KMS-11 (cell line): ENCODE data around the gene HOXD4.

Source experiments
- H2AFZ ChIP-seq: fragments of 200-600 bp; sonication (generic); 2 replicates; pipeline ENCODE4 v1.6.1; 2016; ENCODE audit warnings: antibody characterized with exemption, mixed run types, low read depth
- H3K27ac ChIP-seq: fragments of 200-600 bp; sonication (generic); 2 replicates; pipeline ENCODE4 v1.6.1; 2016; ENCODE audit warnings: mild to moderate bottlenecking, mixed run types
- H3K27me3 ChIP-seq: fragments of 200-600 bp; sonication (generic); 2 replicates; pipeline ENCODE4 v1.6.1; 2017; ENCODE audit warnings: mild to moderate bottlenecking, low read depth, mixed run types, moderate library complexity; ENCODE audit not compliant: insufficient read depth
- H3K36me3 ChIP-seq: fragments of 200-600 bp; sonication (generic); 2 replicates; pipeline ENCODE4 v1.6.1; 2017; ENCODE audit warnings: mild to moderate bottlenecking, mixed run types; ENCODE audit not compliant: insufficient read depth
- H3K4me1 ChIP-seq: fragments of 200-600 bp; sonication (generic); 2 replicates; pipeline ENCODE4 v1.6.1; 2016; ENCODE audit warnings: mild to moderate bottlenecking, low read depth, mixed run types; ENCODE audit not compliant: poor library complexity, severe bottlenecking
- H3K4me2 ChIP-seq: fragments of 200-600 bp; sonication (generic); 2 replicates; pipeline ENCODE4 v1.7.0; 2016; ENCODE audit warnings: mild to moderate bottlenecking, mixed run types
- H3K4me3 ChIP-seq: fragments of 200-600 bp; sonication (generic); IDR thresholded peaks from 2 replicates; pipeline ENCODE4 v1.6.1; 2017; ENCODE audit warnings: low read depth, low read length, mixed read lengths; ENCODE audit not compliant: insufficient read depth
- H3K79me2 ChIP-seq: fragments of 200-600 bp; sonication (generic); 2 replicates; pipeline ENCODE4 v1.6.1; 2016; ENCODE audit warnings: low read depth, mixed run types; ENCODE audit not compliant: insufficient read depth
- H3K9ac ChIP-seq: fragments of 200-600 bp; sonication (generic); 2 replicates; pipeline ENCODE4 v1.6.1; 2016; ENCODE audit warnings: mild to moderate bottlenecking, mixed run types
- H4K20me1 ChIP-seq: fragments of 200-600 bp; sonication (generic); 2 replicates; pipeline ENCODE4 v1.6.1; 2016; ENCODE audit warnings: mild to moderate bottlenecking, mixed run types; ENCODE audit not compliant: insufficient read depth
- TF ChIP-seq, protein P1 (sequence below): fragments of 200-600 bp; sonication (generic); conservative IDR thresholded peaks from 2 replicates; pipeline ENCODE4 v1.6.1; 2017; ENCODE audit warnings: low read depth, mild to moderate bottlenecking, antibody characterized with exemption, low read length, moderate library complexity, mixed read lengths

The HOXD4 gene

DNA sequence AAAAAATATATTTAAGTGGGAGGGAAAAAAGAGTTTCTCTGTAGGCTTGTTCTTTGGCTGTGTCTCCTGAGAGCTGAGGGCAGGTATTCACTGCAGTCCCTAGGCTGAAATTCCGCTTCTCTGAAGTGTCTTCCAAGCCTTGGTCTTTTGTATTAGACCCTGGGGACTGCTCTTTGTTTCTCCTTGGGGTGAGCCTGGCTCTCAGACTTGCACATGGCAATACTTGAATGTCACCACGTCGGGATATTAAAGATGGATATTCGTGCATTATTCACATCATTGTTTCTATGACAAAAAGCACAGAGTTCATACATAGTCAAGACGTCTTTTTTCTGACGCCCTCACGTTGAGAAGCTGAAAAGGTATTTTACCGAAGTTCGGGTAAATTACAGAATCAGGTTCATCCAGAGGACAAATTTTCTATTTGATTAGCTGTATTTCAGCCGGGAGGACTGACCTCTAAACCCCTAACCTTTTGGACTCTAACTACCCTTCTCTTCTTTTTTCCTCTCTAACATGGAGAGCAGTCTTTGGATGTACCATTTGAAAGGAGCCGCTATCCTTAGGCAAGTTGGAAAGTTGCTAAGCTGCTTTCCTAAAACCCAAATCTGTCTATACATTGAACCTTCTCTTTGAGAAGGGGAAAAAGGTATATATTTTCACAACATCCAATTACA, 3.4 kb downstream of the HOXD4 start:
- no peaks in the 10 kb centered on the region for H3K4me1 ChIP-seq
- H3K79me2 ChIP-seq = no peaks in the 10 kb centered on the region
- no peak overlapping the region for H3K9ac ChIP-seq
- no peaks in the 10 kb centered on the region for H4K20me1 ChIP-seq
- no peak overlapping the region for H2AFZ ChIP-seq
- TF ChIP-seq, protein P1, sequence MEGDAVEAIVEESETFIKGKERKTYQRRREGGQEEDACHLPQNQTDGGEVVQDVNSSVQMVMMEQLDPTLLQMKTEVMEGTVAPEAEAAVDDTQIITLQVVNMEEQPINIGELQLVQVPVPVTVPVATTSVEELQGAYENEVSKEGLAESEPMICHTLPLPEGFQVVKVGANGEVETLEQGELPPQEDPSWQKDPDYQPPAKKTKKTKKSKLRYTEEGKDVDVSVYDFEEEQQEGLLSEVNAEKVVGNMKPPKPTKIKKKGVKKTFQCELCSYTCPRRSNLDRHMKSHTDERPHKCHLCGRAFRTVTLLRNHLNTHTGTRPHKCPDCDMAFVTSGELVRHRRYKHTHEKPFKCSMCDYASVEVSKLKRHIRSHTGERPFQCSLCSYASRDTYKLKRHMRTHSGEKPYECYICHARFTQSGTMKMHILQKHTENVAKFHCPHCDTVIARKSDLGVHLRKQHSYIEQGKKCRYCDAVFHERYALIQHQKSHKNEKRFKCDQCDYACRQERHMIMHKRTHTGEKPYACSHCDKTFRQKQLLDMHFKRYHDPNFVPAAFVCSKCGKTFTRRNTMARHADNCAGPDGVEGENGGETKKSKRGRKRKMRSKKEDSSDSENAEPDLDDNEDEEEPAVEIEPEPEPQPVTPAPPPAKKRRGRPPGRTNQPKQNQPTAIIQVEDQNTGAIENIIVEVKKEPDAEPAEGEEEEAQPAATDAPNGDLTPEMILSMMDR = no peak
- no peak overlapping the region for H3K27ac ChIP-seq
- H3K4me2 ChIP-seq = no peak overlapping the region
- H3K4me3 ChIP-seq = no peak overlapping the region
- no peaks in the 10 kb centered on the region for H3K27me3 ChIP-seq
- H3K36me3 ChIP-seq = no peaks in the 10 kb centered on the region

DNA sequence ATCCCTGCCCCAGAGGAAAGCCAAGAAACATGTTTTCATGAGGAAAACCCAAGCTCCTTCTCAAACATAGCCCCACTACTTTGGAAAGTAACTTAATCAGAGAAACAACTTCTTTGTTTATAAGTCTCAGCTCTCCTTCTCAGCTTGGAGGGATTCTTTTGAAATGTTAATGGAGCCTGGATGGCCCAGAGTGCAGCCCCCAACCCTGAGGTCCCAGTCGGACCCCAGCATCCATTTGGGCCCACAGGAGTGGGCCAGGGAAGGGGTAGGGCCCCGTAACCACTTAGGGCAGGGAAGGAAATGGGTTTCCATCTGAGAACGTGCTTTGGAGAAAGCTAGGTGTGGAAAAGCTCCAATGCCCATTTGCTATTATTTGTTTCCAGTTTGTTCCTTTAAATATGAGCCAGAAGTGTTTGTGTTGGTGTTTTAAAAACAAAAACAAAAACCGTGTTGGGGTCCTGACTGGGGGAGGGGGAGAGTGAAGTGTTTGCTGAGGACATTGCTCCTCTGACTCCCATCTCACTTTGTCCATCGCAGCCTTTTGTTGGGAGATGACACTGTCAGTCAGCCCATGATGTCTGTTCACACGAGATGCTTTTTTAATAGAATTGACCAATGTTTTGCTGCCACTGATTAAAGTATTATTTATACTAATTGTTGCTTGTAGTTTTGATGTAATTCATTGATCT, 4.2 kb downstream of the HOXD4 start:
- H3K27me3 ChIP-seq = no peaks in the 10 kb centered on the region
- H2AFZ ChIP-seq = no peak overlapping the region
- H3K4me2 ChIP-seq = no peak overlapping the region
- no peak overlapping the region for H3K9ac ChIP-seq
- TF ChIP-seq, protein P1 = no peak
- no peaks in the 10 kb centered on the region for H3K4me1 ChIP-seq
- no peak overlapping the region for H3K27ac ChIP-seq
- no peak overlapping the region for H3K4me3 ChIP-seq
- no peaks in the 10 kb centered on the region for H3K79me2 ChIP-seq
- H4K20me1 ChIP-seq = no peaks in the 10 kb centered on the region
- H3K36me3 ChIP-seq = no peaks in the 10 kb centered on the region

DNA sequence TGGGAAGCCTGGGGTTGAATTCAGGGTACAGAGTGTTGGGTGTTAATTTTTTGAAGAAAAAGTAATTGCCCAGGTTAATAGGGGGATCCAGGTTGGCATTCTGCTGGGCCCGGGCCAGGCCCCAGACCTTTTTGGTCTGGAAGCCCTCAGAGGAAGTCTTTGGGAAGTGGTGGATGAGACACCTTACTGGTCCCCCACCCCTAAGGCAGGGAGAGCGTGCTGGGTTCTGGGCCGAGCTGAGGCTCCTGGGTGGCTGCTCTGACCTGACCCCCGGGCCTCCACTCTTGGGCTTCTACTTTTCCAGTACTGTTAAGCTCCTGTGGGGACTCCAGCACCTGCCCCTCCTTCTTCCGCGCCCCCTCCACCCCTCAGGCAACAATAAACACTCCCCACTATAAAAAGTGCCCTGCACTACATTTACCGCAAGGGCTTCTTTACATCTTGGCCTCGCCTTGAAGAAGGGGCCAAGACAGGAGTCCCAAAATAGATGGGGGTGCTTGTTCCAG, 5.0 kb downstream of the HOXD4 start:
- no peak overlapping the region for H3K4me3 ChIP-seq
- H3K9ac ChIP-seq = no peak overlapping the region
- H3K79me2 ChIP-seq = no peaks in the 10 kb centered on the region
- TF ChIP-seq, protein P1 = no peak
- no peaks in the 10 kb centered on the region for H3K36me3 ChIP-seq
- no peak overlapping the region for H3K27ac ChIP-seq
- H2AFZ ChIP-seq = no peak overlapping the region
- H4K20me1 ChIP-seq = no peaks in the 10 kb centered on the region
- no peaks in the 10 kb centered on the region for H3K4me1 ChIP-seq
- H3K4me2 ChIP-seq = no peak overlapping the region
- H3K27me3 ChIP-seq = no peaks in the 10 kb centered on the region

DNA sequence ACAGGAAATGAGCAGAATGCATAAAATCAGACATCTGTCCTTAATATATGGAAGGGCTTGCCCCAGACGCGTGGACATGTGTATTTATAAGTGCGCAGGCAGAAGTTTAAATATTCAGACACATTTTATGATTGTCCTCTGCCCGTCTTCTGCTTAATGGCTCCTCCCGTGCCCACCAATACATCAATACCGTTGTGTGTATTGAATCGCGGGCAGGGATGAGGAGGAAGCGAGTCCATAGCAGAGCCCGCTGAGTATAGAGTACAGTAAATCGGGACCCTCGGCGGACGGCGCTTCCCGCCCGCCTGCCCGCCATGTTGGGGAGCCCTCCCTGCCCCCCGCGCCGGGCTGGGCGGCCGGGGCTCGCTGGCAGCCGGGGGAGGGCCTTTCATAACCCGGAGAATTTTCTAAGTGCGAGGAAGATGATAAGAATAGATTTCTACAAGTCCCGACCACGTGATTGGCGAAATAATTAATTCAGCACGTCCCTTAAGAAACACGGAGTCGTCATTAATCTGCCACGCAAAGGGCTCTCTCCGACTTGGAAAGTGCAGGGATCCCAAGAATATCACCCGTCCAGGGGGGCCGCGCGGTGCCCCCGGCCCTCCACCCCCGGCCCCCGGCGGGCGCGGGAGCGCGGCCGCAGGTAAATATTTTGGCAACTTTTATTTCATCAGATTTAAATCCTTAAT, 5.6 kb downstream of the HOXD4 start, which contains the start of gene HOXD3:
Gene HOXD3, plus strand, starts transcription at position 501 of the 692 bp plus-strand sequence. CDS start 11,808 bp downstream, outside the sequence.
- H3K4me1 ChIP-seq = no peaks in the 10 kb centered on the region
- no peak within 1 kb of the TSS for H3K4me2 ChIP-seq
- TF ChIP-seq, protein P1 = no peak
- no peaks in the 10 kb centered on the region for H3K79me2 ChIP-seq
- no peaks in the 10 kb centered on the region for H3K36me3 ChIP-seq
- no peak within 1 kb of the TSS for H3K9ac ChIP-seq
- no peak within 1 kb of the TSS for H2AFZ ChIP-seq
- H3K27me3 ChIP-seq = no peaks in the 10 kb centered on the region
- H3K27ac ChIP-seq = no peak within 1 kb of the TSS
- no peak within 1 kb of the TSS for H3K4me3 ChIP-seq
- H4K20me1 ChIP-seq = no peaks in the 10 kb centered on the region
